Measurements from ENCODE around the gene SLC23A2.
"Not testable (repeated sequence)": the region's sequence is repeated elsewhere in the genome, so short reads cannot be mapped to it uniquely, and the experiment has no call there.

SLC23A2 gene

DNA sequence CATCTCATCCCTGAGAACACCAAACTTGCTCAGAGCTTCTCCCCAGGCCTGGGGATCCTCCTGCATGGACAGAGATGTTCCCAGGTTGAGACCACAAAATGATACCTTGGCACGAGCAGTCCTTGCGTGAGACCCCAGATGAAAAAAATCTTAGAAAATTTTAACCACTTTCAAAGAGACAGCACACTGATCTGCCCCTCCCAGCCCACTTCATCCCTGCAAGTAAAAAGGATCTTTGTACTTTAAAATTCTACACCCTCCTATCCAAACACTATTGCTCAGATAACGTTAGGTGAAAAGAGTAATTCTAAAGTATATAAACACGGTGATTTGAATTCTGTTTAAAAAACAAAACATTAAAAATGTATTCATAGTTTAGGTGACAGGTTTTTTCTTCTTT lies 98.5 kb downstream of the SLC23A2 start:
- no peak for DNase-seq (ENCODE audit: low spot score)

DNA sequence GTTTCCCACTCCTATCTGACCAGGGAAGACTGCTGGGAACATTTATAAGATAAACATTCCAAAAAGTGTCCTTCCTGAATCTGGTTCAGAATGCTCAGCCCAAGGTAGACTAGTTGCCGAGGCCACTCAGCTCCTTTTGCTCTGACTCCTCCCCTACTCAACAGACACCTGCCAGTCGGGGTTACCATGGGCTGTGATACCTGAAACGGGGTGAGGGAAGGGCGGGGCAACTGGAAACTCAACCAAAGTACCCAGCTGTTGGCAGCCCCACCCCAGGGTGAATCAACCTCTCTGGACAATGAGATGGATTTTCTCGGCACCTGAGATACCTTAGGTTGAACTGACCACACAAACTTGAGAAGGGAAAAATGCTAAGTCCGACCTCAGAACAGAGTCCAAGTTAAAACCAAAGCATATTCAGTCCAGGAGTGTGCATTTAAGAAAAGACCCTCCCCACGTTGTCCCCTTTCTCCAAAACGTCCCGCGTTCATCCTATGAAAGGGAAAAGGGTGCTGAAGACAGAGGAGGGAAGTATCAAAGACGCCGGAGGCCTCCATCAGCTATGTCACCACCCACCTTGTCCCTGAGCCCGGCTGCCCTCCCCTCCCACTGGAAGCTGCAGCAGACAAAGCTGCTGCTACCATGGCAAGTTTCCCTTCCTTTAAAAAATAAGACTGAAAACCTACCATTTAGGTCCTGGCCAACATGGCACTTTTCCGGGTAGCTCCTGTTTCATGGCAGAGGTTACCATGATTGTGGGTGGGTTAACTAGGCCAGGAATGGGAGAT lies 100.1 kb downstream of the SLC23A2 start:
- no peak for DNase-seq (ENCODE audit: low spot score)

DNA sequence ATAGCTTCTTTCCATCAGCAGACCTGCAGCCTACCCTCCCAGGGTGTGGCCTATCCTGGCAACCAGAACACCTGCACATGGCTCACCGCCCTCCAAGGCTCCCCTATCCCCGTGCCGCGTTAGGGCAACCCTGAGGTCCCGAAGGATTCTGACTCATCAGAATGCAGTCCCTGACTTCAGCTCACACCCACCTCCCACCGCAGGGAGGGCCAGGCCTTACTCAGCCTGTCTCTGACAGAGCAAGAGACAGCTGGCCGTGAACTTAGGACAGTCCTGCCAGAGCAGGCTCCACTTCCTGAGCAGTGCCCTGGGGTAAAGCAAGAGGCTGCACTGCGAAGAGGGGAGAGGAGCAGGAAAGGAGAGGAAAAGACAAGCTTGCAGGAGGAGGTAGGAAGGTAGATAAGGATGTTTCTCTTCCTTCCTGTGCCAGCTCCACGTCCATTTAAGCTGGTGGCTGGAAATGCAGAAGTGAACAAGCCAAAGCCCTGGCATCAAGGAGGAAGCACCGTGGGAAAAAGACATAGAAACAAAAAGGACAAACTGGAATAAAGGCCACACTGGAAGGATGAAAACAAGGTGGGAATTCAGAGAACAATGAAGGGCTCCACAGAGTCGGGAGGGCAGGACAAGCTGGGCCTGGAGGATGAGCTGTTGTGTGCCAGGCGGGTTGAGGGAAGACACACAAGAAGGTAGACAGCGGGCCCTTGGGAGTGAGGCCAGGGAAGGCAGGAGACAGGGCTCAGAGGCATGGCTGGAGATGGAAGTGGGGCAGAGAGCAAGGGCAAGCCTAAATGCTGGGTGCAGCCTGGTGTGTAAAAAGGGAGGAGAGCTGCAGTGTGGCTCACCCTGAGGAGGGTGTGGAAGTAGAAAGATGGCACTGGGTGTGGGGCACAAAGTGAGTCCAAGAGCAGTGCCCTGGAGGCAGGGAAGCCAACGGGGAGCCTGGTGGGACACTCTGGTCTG lies 102.7 kb downstream of the SLC23A2 start:
- no peak for DNase-seq (ENCODE audit: low spot score)

DNA sequence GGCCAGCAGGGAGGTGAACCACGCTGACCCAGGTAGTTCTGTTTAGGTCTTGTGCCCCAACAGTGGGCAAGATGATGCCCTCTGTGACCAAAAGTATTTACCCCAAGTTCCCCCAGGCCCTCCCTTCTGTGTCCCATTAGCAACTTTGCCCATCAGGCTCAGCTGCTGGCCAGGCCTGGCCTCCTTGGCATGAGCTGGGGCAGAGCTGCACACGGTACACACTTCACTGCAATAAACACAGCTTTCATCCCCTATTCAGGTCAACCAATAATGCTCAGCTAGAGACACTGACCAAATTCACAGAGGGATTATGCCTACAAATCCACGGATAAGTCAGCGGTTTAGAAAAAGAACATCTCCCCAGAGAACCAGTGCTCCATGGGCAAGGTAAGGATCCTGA lies 103.7 kb downstream of the SLC23A2 start:
- DNase-seq (ENCODE audit: low spot score) = no peak

DNA sequence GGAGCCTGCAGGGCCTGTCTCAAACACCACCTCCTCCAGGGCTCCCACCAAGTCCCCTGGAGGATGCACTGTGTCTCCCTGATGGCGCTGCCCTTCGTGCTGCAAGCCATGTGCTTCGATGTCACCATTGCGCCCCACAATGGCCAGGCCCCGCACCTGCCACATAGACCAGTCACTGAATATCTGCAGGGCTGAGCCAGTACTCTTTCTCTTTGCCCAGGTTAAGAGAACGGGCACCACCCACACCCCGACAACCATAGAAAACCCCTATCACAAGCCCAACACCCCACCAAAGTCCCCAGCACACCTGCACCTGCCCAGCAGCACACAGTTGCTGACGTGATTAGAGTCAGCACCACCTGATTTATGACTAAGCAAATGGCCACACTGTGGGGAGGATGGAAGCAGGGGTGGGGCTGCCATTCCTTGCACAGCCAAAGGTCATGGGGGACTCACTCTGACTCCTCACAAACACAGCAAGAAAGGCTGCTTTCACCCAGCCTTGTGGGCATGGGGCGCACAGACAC lies 104.3 kb downstream of the SLC23A2 start:
- no peak for DNase-seq (ENCODE audit: low spot score)

DNA sequence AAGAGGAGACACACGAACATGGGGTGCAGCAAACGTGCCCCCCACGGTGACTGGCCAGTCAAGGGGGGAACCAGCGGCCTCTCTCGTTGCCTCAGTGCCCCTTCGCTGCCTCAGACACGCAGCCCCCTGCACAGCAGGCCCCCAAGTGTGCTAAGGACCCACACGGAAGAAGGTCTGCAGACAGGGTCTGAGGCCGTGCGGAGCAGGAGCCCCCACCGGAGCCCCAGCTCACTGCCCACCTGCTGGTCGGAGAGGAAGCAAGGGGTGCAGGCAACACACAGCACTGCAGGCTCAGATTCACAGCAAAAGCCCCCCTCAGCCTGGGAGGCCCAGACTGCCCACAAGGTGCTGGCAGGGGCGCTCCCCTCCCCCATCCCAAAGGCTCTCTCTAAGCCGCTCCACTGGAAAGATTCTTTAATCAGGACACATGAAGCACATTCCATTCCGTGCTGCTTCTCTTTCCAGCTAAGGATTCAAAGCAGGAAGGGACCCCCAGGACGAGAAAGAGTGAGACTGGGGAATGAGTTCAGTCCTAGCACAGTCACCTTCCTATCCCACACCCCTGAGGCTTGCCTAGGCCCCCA lies 105.1 kb downstream of the SLC23A2 start:
- no peak for DNase-seq (ENCODE audit: low spot score)

DNA sequence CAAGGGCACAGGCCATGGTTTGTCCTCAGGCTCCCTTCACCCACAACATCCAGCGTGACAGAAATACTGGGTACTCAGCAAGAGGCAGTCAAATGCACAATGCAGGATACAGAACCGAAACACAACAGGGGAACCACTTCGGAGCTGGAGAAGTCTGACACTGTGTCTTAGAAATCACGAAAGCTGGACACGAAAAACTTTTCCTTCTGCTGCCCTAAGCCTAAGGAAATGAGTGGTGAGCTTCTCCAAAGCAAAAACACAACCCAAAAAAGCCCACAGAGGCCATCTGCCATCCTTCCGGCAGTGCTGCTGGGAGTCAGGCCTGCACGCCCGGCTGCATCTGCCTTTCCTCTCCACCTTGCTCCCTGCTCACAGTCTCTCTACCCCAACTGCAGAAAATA lies 106.3 kb downstream of the SLC23A2 start:
- no peak for DNase-seq (ENCODE audit: low spot score)

DNA sequence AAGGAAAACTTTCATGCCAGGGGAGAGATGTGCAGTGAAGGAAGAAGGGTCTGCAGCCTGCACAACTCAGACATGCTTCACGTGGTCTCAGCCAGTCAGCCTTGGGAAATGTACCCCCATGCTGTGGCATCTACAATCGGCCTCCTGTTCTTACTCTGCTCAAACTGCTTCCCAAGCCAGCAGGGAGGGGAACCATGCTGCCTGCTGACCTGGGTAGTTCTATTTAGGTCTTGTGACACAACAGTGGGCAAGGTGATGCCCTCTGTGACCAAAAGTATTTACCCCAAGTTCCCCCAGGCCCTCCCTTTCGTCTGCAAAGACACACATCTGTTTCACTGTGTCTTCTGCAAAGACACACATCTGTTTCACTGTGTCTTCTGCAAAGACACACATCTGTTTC lies 106.9 kb downstream of the SLC23A2 start:
- no peak for DNase-seq (ENCODE audit: low spot score)

DNA sequence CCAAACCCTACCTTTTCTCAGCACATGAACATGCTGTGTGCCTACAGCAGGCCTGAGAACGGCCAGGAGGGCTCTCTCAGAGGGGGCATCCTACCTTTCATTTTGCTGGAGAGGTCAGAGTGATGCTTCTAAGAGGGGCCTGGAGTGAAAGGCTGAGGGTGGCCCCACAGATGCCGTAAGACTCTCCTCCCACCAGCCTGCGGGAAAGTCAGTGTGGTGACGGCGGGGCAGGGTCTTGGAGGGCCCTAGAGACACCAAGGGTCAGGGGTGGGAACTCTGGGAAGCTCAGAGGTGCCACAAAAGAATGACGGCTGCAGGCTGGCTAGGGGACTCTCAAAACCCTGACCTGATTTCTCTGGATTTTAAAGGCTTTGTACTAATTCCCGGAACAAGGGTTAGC lies 107.6 kb downstream of the SLC23A2 start:
- DNase-seq (ENCODE audit: low spot score) = no peak

DNA sequence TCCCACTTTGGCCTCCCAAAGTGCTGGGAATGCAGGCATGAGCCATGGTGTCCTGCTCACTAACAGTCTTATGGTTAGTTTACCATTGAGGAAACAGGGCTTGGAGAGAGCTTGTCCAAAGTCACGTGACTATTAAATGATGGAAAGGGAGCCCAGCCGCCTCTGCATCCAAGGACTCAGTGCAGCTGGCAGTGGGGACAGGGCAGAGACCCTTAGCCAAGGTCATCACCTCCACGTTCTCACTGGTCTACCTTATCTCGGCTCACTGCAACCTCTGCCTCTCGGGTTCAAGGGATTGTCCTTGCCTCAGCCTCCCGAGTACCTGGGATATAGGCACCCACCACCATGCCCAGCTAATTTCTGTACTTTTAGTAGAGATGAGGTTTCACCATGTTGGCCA lies 109.3 kb downstream of the SLC23A2 start:
- no peak for DNase-seq (ENCODE audit: low spot score)

DNA sequence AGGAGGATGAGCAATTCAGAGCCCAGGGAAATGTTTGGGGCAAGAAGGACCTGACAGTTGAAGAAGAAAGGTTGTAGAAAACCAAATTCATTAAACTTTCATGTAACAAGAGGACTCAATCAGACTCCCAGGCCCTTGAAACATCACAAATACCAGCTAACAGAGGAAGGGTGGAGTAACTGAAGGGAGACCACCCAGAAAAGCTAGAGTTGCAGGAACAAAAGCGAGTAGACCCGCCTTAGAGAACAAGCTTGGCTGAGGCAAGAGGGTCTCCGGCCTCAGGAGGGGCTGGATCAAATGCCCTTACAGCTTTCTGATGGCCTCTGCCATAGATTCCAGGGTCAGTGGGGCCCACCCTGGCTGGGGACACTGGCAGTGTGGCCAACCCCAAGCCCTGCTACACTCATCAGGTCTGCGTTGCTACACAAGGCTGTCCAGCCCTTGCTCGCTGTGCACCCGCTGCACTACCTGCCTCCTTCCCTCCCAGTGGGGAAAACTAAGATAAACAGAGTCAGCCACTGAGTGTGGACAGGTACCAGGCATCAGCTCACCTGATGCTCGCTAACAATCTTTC lies 110.0 kb downstream of the SLC23A2 start:
- no peak for DNase-seq (ENCODE audit: low spot score)

DNA sequence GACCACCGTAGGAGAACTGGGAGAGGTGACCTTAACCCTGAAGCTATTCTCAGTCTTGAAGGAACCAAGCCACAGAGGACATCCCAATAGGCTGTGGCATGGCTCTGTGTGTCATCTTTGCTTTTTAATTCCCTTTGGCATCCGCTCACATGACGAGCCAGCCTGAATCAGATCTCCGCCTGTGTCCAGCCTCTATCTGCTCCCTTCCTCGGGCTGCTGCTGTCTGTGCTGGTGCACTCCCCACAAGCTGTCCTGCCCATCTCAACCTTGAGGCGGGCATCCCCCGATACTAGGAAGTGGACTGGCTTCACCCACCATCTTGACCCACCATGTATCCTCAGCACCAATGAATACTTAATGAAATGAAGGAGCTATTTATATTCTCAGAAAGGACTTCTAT lies 111.9 kb downstream of the SLC23A2 start:
- DNase-seq (ENCODE audit: low spot score) = no peak

DNA sequence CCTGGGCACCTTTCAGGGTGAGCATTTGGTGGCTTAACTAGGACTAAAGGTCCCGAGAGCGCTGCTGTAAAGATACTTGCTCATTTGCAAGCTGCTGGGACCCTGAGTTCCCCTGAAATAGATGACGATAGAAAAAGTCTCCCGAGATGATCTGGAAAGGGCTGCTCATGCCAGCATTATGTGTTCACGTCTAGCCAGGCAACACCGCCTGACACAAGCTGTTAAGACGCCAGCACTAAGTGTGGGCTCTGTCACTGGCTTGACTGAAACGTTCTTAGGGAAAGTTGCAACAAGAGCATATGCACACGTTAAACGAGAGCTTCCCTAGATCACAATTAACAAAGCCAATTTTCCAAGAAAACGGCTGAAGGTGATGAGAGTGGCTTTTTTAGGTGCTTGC lies 113.7 kb downstream of the SLC23A2 start:
- no peak for DNase-seq (ENCODE audit: low spot score)

DNA sequence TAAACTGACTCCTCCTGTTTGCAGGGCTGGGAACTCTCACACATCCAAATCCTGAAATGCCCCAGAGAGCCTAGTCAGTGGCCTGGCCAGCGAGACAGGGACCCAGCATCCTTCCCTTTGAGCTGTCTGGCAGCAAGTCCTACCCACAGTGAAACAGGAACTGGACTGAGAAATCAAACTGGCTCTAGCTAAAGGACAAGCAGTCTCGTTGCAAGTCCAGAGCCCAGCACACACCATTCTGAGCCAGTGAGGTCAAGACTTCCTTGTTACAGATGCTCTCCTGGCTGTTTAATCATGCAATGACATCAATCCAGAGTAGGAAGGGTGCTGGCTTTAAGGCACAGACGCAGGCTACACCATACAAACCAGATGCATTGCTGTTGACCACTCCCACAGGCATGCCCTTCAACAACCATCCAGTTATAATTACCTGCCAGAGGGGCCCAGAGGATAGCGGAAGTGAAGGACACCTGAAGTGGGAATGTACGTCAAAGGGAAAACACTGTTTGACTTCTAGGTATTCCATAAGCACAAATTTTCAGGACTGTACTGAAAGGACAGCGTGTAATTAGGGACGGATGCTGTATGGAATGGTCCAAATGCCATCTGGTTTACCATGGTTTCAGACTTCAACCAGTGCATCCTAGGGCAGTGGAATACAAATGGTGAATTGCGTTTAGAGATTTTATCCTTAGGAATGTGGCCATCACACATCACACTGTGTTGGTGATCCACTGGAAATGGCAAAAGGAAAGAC lies 114.4 kb downstream of the SLC23A2 start:
- DNase-seq (ENCODE audit: low spot score) = no peak

DNA sequence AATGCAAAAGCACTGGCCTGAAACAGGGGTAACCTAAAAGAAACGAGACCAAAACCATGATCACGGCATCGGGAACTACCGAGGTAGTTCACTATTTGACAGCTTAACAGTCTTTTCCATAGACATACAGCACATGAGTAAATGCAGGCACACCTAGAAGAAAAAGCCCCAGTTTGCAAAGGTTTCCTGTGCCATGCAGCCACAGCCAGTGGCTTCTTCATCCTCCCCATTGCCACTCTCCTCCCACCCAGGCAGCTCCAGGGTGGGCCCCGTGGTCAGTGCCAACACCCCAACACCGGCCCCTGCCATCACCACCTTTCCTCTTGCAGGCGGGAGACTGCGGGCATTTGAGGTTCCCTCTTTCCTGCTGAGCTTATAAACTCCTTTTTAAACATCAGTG lies 115.4 kb downstream of the SLC23A2 start:
- DNase-seq (ENCODE audit: low spot score) = no peak

DNA sequence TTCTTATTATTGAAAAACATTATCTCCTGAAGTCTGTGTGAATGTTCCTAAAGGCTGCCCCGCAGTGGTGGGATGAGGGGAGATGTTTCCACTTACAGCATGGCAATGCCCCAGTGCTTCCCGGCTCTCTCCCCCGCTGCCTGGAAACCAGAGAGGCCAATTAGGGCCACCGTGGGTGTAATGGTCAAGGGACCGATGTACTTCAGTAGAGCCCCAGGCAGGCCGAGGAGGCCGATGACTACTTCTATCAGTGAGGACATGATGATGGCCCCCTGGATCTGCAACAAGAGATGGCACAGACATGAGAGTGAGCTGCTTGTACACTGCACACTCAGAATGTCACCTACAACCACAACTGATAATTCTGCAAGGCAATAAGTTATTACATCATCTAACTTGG lies 117.8 kb downstream of the SLC23A2 start:
- DNase-seq (ENCODE audit: low spot score) = no peak

DNA sequence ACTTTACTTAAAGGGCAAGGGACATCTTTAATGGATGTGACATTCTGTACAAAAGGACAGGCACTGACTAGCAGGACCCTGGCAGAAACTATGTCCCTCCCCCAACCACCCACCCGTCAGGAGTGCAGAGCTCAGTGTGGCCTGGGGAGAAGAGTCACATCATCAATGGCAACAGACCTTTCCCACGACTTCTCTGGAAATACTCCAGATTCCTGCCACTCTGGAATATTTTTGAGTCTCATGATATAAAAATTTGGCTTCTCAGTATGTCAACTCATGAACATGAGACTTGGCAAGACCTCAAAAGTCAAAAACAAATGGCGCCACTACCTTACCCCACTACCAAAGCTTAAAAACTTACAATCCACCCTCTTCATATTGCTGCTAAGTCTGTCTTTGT lies 118.3 kb downstream of the SLC23A2 start:
- no peak for DNase-seq (ENCODE audit: low spot score)

DNA sequence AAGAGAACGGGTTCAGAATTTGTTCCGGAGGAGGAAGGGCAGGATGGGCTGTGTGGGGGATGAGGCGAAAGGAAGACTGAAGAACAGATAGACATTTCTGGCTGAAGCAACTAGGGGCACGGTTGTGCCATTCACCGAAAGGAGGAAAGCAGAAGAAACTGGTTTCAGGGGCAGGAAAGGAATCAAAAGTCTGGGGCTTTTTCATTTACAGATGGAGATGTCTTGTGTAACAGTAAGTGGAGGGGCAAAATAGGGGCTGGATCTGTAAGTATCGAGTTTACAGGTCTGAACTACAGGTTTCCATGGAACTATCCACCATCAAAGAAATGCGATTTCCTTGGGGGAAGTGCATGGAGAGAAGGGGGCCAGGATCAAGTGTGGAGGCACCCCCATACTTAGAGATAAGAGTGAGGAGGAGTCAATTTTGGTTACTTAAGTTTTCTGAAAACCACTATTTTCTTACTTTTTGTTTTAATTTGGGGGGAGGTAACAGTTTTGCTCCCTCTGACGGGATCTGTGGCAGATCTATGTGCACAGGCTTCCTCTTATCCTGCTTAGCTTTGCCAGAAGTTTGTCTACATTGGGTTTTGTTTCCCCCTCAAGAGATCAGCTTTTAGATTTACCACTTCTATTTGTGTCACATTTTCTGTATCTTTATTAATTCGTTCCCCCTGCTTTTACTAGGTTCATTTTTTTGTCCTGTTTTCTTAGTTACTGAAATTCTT lies 120.1 kb downstream of the SLC23A2 start:
- DNase-seq (ENCODE audit: low spot score) = no peak

DNA sequence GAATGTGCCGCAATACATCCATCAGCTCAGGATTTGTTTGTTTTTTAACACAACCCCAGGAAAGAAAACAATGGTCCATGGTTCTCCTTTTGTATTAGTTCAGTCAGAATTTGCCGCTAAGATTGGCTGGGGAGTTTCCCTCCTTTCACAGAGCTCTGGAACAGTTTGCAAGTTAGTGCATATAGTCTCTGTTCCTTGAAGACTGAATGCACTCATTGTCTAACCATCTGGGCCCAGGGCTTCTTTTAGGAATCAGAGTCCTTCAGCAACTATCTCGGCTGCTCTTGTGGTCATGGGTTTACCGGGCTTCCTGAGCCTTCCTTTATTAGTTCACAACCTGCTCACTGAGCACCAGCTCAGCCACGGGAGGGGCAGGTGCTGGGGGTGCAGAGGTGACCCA lies 121.3 kb downstream of the SLC23A2 start:
- no peak for DNase-seq (ENCODE audit: low spot score)

DNA sequence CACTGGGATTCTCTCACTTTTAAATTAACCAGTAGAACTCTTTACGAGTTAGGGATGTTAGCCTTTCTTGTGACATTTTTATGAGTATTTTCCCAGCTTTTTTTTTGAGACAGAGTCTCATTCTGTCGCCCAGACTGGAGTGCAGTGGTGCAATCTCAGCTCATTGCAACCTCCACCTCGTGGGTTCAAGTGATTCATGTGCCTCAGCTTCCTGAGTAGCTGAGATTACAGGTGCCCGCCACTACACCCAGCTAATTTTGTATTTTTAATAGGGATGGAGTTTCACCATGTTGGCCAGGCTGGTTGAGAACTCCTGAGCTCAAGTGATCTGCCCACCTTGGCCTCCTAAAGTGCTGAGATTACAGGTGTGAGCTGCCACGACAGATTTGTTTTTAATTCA lies 123.2 kb downstream of the SLC23A2 start:
- not testable (repeated sequence) for DNase-seq (ENCODE audit: low spot score)

DNA sequence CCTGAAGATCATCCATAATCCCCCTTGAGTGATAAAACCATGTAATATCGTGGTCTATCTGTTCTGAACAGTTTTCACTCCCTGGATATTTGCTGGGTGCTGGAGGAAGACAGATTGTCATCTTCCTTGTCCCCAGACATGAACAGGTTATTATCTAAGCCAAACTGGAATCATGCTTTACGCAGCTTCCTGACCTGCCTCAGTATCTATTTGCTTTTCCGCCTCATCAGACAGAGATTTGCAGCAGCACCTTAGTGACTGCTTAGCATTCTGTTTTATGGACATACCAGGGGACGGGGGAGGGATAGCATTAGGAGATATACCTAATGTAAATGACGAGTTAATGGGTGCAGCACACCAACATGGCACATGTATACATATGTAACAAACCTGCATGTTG lies 124.6 kb downstream of the SLC23A2 start:
- peak; percentile 23 for DNase-seq (ENCODE audit: low spot score)

Measured in HuH-7.5 (cell line).